ENCODE data around the gene GTF3C6. TPM values are rescaled to one million over a fixed set of nuclear protein-coding genes. Genes with fewer than 3 reads are reported as not detected.

The GTF3C6 gene
- total and polyA plus RNA-seq, 10 of the 15 experiments (the other 5 are each of a cell fraction or from before 2014, with no cell fraction given): 42.8 to 261 (median 116) TPM

DNA sequence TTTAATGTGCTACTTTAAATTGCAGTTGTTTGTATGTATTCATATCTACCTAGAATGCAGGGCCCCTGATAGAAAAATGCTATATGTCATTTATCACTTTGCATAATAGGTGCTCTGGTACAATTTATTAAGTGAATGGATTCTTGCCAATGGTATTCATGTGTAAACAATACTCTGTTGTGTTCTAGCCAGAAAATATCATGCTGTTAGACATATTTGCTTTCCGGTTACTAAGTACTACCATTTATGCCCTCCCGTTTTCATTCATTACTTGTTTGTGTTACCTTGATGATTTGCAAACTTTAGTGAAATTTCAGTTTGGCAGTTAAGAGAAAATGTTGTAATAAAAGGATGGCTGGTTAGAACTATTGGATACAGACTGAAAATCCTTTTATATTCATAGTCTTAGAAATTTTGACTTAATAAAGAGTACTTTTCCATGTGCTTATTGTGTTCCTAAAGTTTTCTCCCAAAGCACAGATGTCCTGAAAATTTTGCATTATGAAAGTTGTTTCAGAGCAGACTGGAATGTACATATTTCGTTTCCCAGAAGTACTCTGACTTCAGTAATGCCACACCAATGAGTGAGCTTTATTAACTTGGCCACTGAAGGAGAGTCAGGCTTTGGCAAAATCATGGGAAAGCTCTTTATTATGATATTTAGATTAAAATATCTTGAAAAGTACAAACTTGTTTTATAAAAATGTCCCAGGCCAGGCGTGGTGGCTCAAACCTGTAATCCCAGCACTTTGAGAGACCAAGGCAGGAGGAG lies 54.8 kb downstream of the GTF3C6 start:
- no peaks in the 10 kb centered on the region for H3K79me2 ChIP-seq (ENCODE audit: control insufficient read depth, insufficient read depth, low read length)
- H3K27me3 ChIP-seq (replicated peaks in 1 of 2; ENCODE audit: control insufficient read depth in 2 of 2, insufficient read depth in 2 of 2, low read length in 1 of 2): no peaks in the 10 kb centered on the region
- no peak overlapping the region for H2AFZ ChIP-seq (ENCODE audit: control insufficient read depth, low read depth, low read length)
- no peak for ATAC-seq
- H4K20me1 ChIP-seq (ENCODE audit: control insufficient read depth, insufficient read depth): no peaks in the 10 kb centered on the region
- BruUV-seq (replicated peaks): no TSS peak
- H3K9me3 ChIP-seq (replicated peaks; ENCODE audit: control insufficient read depth, insufficient read depth, low read length): no peaks in the 10 kb centered on the region
- intact Hi-C loops (cut with micrococcal nuclease; ENCODE audit: unreplicated experiment) (no loop called here), in situ Hi-C loops (cut with MboI) (loop anchor here (5.0 kb wide), 1 partner anchor 199 kb away; no protein-coding TSS in a partner anchor)
- FAIRE-seq: no peak
- ChIA-PET CTCF (interaction anchor here (0.9 to 7.4 kb wide), 7 partner anchors 9 to 629 kb away, joined by 3 to 63 read pairs (median 9); no protein-coding TSS in a partner anchor), SMC1A (ENCODE audit: uncharacterized antibody, unreplicated experiment) (interaction anchor here (3.2 kb wide), 1 partner anchor 196 kb away, joined by 24 read pairs; no protein-coding TSS in a partner anchor), POLR2A (no interaction called here), RAD21 (ENCODE audit: unreplicated experiment) (interaction anchor here (0.9 kb wide), 1 partner anchor 197 kb away, joined by 3 read pairs; no protein-coding TSS in a partner anchor)
- DNase-seq (ENCODE audit: low read depth, low spot score): no peak
- H3K27ac ChIP-seq (ENCODE audit: control insufficient read depth, insufficient read depth): no peak overlapping the region
- no peak overlapping the region for H3K9ac ChIP-seq (ENCODE audit: control insufficient read depth, insufficient read depth, low read length)
- H3K4me3 ChIP-seq: no peak overlapping the region
- no peak overlapping the region for H3K4me2 ChIP-seq (ENCODE audit: control insufficient read depth, insufficient read depth)
- TF ChIP-seq, protein P1, sequence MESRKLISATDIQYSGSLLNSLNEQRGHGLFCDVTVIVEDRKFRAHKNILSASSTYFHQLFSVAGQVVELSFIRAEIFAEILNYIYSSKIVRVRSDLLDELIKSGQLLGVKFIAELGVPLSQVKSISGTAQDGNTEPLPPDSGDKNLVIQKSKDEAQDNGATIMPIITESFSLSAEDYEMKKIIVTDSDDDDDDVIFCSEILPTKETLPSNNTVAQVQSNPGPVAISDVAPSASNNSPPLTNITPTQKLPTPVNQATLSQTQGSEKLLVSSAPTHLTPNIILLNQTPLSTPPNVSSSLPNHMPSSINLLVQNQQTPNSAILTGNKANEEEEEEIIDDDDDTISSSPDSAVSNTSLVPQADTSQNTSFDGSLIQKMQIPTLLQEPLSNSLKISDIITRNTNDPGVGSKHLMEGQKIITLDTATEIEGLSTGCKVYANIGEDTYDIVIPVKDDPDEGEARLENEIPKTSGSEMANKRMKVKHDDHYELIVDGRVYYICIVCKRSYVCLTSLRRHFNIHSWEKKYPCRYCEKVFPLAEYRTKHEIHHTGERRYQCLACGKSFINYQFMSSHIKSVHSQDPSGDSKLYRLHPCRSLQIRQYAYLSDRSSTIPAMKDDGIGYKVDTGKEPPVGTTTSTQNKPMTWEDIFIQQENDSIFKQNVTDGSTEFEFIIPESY (IDR thresholded peaks at IDR 0.05): no peak
- no peak for TF ChIP-seq LARP7 (IDR thresholded peaks at IDR 0.05)
- no peak for TF ChIP-seq GATAD2B (conservative IDR thresholded peaks at IDR 0.05; ENCODE audit: low read depth)
- TF ChIP-seq, protein P2, sequence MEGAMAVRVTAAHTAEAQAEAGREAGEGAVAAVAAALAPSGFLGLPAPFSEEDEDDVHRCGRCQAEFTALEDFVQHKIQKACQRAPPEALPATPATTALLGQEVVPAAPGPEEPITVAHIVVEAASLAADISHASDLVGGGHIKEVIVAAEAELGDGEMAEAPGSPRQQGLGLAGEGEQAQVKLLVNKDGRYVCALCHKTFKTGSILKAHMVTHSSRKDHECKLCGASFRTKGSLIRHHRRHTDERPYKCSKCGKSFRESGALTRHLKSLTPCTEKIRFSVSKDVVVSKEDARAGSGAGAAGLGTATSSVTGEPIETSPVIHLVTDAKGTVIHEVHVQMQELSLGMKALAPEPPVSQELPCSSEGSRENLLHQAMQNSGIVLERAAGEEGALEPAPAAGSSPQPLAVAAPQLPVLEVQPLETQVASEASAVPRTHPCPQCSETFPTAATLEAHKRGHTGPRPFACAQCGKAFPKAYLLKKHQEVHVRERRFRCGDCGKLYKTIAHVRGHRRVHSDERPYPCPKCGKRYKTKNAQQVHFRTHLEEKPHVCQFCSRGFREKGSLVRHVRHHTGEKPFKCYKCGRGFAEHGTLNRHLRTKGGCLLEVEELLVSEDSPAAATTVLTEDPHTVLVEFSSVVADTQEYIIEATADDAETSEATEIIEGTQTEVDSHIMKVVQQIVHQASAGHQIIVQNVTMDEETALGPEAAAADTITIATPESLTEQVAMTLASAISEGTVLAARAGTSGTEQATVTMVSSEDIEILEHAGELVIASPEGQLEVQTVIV (IDR thresholded peaks at IDR 0.05; ENCODE audit: borderline replicate concordance, partially characterized antibody): no peak
- TF ChIP-seq RUNX3 (IDR thresholded peaks at IDR 0.05; ENCODE audit: low read length): no peak
- no peak for TF ChIP-seq CHD4 (IDR thresholded peaks at IDR 0.05)
- TF ChIP-seq MXI1 (IDR thresholded peaks at IDR 0.05; ENCODE audit: low read depth, low read length): no peak
- TF ChIP-seq MTA3 (IDR thresholded peaks at IDR 0.05; ENCODE audit: borderline replicate concordance, low read length): no peak
- TF ChIP-seq, protein P3, sequence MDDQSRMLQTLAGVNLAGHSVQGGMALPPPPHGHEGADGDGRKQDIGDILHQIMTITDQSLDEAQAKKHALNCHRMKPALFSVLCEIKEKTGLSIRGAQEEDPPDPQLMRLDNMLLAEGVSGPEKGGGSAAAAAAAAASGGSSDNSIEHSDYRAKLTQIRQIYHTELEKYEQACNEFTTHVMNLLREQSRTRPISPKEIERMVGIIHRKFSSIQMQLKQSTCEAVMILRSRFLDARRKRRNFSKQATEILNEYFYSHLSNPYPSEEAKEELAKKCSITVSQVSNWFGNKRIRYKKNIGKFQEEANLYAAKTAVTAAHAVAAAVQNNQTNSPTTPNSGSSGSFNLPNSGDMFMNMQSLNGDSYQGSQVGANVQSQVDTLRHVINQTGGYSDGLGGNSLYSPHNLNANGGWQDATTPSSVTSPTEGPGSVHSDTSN (IDR thresholded peaks at IDR 0.05; ENCODE audit: insufficient replicate concordance, low read depth, low read length): no peak
- no peak for TF ChIP-seq YBX1 (IDR thresholded peaks at IDR 0.05)
- no peak for TF ChIP-seq STAT3 (IDR thresholded peaks at IDR 0.05; ENCODE audit: low read depth, low read length)
- no peak for TF ChIP-seq ZNF24 (IDR thresholded peaks at IDR 0.05)
- no peak for TF ChIP-seq CBX5 (IDR thresholded peaks at IDR 0.05; ENCODE audit: low read depth)
- no peak for TF ChIP-seq FOXK2 (IDR thresholded peaks at IDR 0.05)
- no peak for TF ChIP-seq FOS (IDR thresholded peaks at IDR 0.05; ENCODE audit: borderline replicate concordance, extremely low read depth, insufficient read length)
- H3K4me1 ChIP-seq (ENCODE audit: control insufficient read depth, insufficient read depth, low read length): no peaks in the 10 kb centered on the region
- WGBS (ENCODE audit: insufficient coverage, insufficient replicate concordance, low lambda C conversion rate, missing lambda C conversion rate): 96% methylated on average over 4 of the region's 4 CpGs
- H3K36me3 ChIP-seq (ENCODE audit: control insufficient read depth in 2 of 2, insufficient read depth in 2 of 2, low read length in 1 of 2): peaks cover 5 to 9% of the 10 kb centered on the region in 2 experiments; a peak in 3 of 4 replicates

Measured in GM12878 (cell line).